ENCODE measurements around the gene MSRB1. TPM values are rescaled to one million over a fixed set of nuclear protein-coding genes. Genes with fewer than 3 reads are reported as not detected.

Gene MSRB1
- total RNA-seq, 1 experiment from 2014 or later = 72.3 TPM

GRCh38 chr16:1980030-1980769 lies 37.2 kb upstream of the MSRB1 start:
- peak; percentile 40 for DNase-seq (ENCODE audit: low spot score)
- in situ Hi-C loops (cut with HindIII; ENCODE audit: low sequenced_read_pairs) = no loop called here

GRCh38 chr16:1979271-1980029 lies 36.5 kb upstream of the MSRB1 start:
- peak; percentile 74 for DNase-seq (ENCODE audit: low spot score)
- in situ Hi-C loops (cut with HindIII; ENCODE audit: low sequenced_read_pairs) = no loop called here

- in situ Hi-C loops (cut with HindIII; ENCODE audit: low sequenced_read_pairs) = no loop called here
- DNase-seq (ENCODE audit: low spot score) = no peak
These were observed 35.6 kb upstream of the MSRB1 start for GRCh38 chr16:1978476-1979120.

- DNase-seq (ENCODE audit: low spot score) = no peak
- in situ Hi-C loops (cut with HindIII; ENCODE audit: low sequenced_read_pairs) = no loop called here
These were observed 34.9 kb upstream of the MSRB1 start for GRCh38 chr16:1977875-1978268.

GRCh38 chr16:1976951-1977874 lies 34.2 kb upstream of the MSRB1 start:
- DNase-seq (ENCODE audit: low spot score) = no peak
- in situ Hi-C loops (cut with HindIII; ENCODE audit: low sequenced_read_pairs) = no loop called here

- in situ Hi-C loops (cut with HindIII; ENCODE audit: low sequenced_read_pairs) = no loop called here
- DNase-seq (ENCODE audit: low spot score) = no peak
These were observed 33.2 kb upstream of the MSRB1 start for GRCh38 chr16:1976216-1976520.

GRCh38 chr16:1975432-1976215 lies 32.6 kb upstream of the MSRB1 start:
- DNase-seq (ENCODE audit: low spot score) = no peak

GRCh38 chr16:1974157-1975070 lies 31.4 kb upstream of the MSRB1 start:
- DNase-seq (ENCODE audit: low spot score) = no peak
- in situ Hi-C loops (cut with HindIII; ENCODE audit: low sequenced_read_pairs) = no loop called here

More at GRCh38 chr16:1975432-1976215, 32.6 kb upstream of the MSRB1 start:
- in situ Hi-C loops (cut with HindIII; ENCODE audit: low sequenced_read_pairs) = no loop called here

- no peak for DNase-seq (ENCODE audit: low spot score)
- in situ Hi-C loops (cut with HindIII; ENCODE audit: low sequenced_read_pairs) = no loop called here
These were observed 30.6 kb upstream of the MSRB1 start for GRCh38 chr16:1973461-1974156.

- in situ Hi-C loops (cut with HindIII; ENCODE audit: low sequenced_read_pairs) = no loop called here
- no peak for DNase-seq (ENCODE audit: low spot score)
These were observed 29.5 kb upstream of the MSRB1 start for GRCh38 chr16:1972490-1972877.

- in situ Hi-C loops (cut with HindIII; ENCODE audit: low sequenced_read_pairs) = no loop called here
- peak; percentile 89 for DNase-seq (ENCODE audit: low spot score)
These were observed 28.9 kb upstream of the MSRB1 start, which contains the start of gene TBL3 for GRCh38 chr16:1971796-1972489. Gene TBL3, plus strand, starts transcription at chr16:1972053. Its CDS starts 112 bp downstream, at chr16:1972165.

- DNase-seq (ENCODE audit: low spot score) = no peak
These were observed 25.4 kb upstream of the MSRB1 start for GRCh38 chr16:1968146-1968953.

GRCh38 chr16:1966460-1966859 lies 23.5 kb upstream of the MSRB1 start, which contains the start of gene RNF151:
Gene RNF151, plus strand, starts transcription at chr16:1966856. Its CDS starts 26 bp downstream, at chr16:1966882.
- in situ Hi-C loops (cut with HindIII; ENCODE audit: low sequenced_read_pairs) = loop anchor here (10.0 kb wide), 1 partner anchor 112 kb away; no protein-coding TSS in a partner anchor
- DNase-seq (ENCODE audit: low spot score) = no peak

More at GRCh38 chr16:1968146-1968953, 25.4 kb upstream of the MSRB1 start:
- in situ Hi-C loops (cut with HindIII; ENCODE audit: low sequenced_read_pairs) = loop anchor here (10.0 kb wide), 1 partner anchor 114 kb away; no protein-coding TSS in a partner anchor

GRCh38 chr16:1965396-1966001 lies 22.5 kb upstream of the MSRB1 start:
- in situ Hi-C loops (cut with HindIII; ENCODE audit: low sequenced_read_pairs) = loop anchor here (10.0 kb wide), 1 partner anchor 111 kb away; no protein-coding TSS in a partner anchor
- no peak for DNase-seq (ENCODE audit: low spot score)

Data from G401 (cell line).